ENCODE results near the gene CCDC102B.
"Not testable (repeated sequence)": the region's sequence is repeated elsewhere in the genome, so short reads cannot be mapped to it uniquely, and the experiment has no call there.

CCDC102B gene

GRCh38 chr18:68797871-68798270 is at the start of gene CCDC102B:
CCDC102B (plus strand) TSS chr18:68798080; CDS start chr18:68836764, 38,684 bp downstream.
- no peak for DNase-seq

- no peak for DNase-seq
Measured at GRCh38 chr18:68757126-68757525, 40.8 kb upstream of the CCDC102B start.

- DNase-seq = no peak
Measured at GRCh38 chr18:68759308-68759707, 38.6 kb upstream of the CCDC102B start.

GRCh38 chr18:68763083-68763482 is 34.8 kb upstream of the CCDC102B start:
- no peak for DNase-seq

- DNase-seq = no peak
Measured at GRCh38 chr18:68764016-68764415, 33.9 kb upstream of the CCDC102B start.

- no peak for DNase-seq
Measured at GRCh38 chr18:68766433-68766832, 31.4 kb upstream of the CCDC102B start.

- no peak for DNase-seq
Measured at GRCh38 chr18:68769461-68769860, 28.4 kb upstream of the CCDC102B start.

- no peak for DNase-seq
Measured at GRCh38 chr18:68772268-68772667, 25.6 kb upstream of the CCDC102B start.

GRCh38 chr18:68778280-68778886 is 19.5 kb upstream of the CCDC102B start:
- DNase-seq = no peak

GRCh38 chr18:68779169-68779568 is 18.7 kb upstream of the CCDC102B start:
- DNase-seq = no peak

- DNase-seq = no peak
Measured at GRCh38 chr18:68780802-68781635, 16.9 kb upstream of the CCDC102B start.

GRCh38 chr18:68783506-68783905 is 14.4 kb upstream of the CCDC102B start:
- DNase-seq = no peak

GRCh38 chr18:68784071-68784470 is 13.8 kb upstream of the CCDC102B start:
- no peak for DNase-seq

GRCh38 chr18:68790290-68790689 is 7.6 kb upstream of the CCDC102B start:
- DNase-seq = not testable (repeated sequence)

GRCh38 chr18:68791801-68792200 is 6.1 kb upstream of the CCDC102B start:
- DNase-seq = no peak

GRCh38 chr18:68793951-68794350 is 3.9 kb upstream of the CCDC102B start:
- DNase-seq = no peak

- no peak for DNase-seq
Measured at GRCh38 chr18:68796936-68797690, 767 bp upstream of the CCDC102B start.

- DNase-seq = no peak
Measured at GRCh38 chr18:68800075-68800474, 2.2 kb downstream of the CCDC102B start.

GRCh38 chr18:68803356-68803755 is 5.5 kb downstream of the CCDC102B start:
- no peak for DNase-seq

GRCh38 chr18:68817584-68817983 is 19.7 kb downstream of the CCDC102B start:
- no peak for DNase-seq

- DNase-seq = no peak
Measured at GRCh38 chr18:68818584-68818983, 20.7 kb downstream of the CCDC102B start.

- DNase-seq = no peak
Measured at GRCh38 chr18:68822926-68823325, 25.0 kb downstream of the CCDC102B start.

- no peak for DNase-seq
Measured at GRCh38 chr18:68826121-68826520, 28.2 kb downstream of the CCDC102B start.

All from CD4-positive, alpha-beta T cell treated with Interleukin-4 for 1 hour (primary cell).